WTC11 (cell line): ENCODE results near the gene ARFGAP2. TPM values are rescaled to one million over a fixed set of nuclear protein-coding genes. Genes with fewer than 3 reads are reported as not detected.

Experiments used
- ATAC-seq: fragments of 200-7000 bp; cut with Tn5 transposase; 2 replicates; pipeline ENCODE4 v1.10.0; 2021; ENCODE audit warnings: mild to moderate bottlenecking, moderate library complexity
- CTCF ChIA-PET: fragments of 300-600 bp; sonication (Branson Sonifier 250); formaldehyde crosslinking; loops from one replicate; lab custom pipeline; 2021; ENCODE audit warnings: antibody characterized with exemption; lab: Charles Lee
- POLR2A ChIA-PET: fragments of 350-600 bp; sonication (Branson Sonifier 250); formaldehyde crosslinking; loops from one replicate; lab custom pipeline; 2021; ENCODE audit warnings: antibody characterized with exemption; lab: Charles Lee
- DNase-seq: peaks from one replicate; pipeline ENCODE4 v3.0.0; 2021; ENCODE audit warnings: low spot score
- H3K27ac Mint-ChIP-seq: 2 replicates; pipeline ENCODE4 v1.8.0; 2021; ENCODE audit warnings: mixed read lengths
- H3K27me3 Mint-ChIP-seq: 2 replicates; pipeline ENCODE4 v1.8.0; 2021; ENCODE audit warnings: low read depth, mild to moderate bottlenecking, moderate library complexity, mixed read lengths
- H3K36me3 Mint-ChIP-seq: 2 replicates; pipeline ENCODE4 v1.8.0; 2021; ENCODE audit warnings: mixed read lengths
- H3K4me1 Mint-ChIP-seq: 2 replicates; pipeline ENCODE4 v1.8.0; 2022; ENCODE audit warnings: mixed read lengths
- H3K4me3 Mint-ChIP-seq: 2 replicates; pipeline ENCODE4 v1.8.0; 2021; ENCODE audit warnings: mild to moderate bottlenecking, moderate library complexity, mixed read lengths
- H3K9me3 Mint-ChIP-seq: 2 replicates; pipeline ENCODE4 v1.8.0; 2021; ENCODE audit warnings: mixed read lengths
- ATF1 ChIP-seq: sonication (generic); formaldehyde crosslinking; IDR thresholded peaks from 2 replicates; pipeline ENCODE4 v1.8.1; 2023; ENCODE audit warnings: mild to moderate bottlenecking, moderate library complexity, missing genetic modification reagents
- CTCF ChIP-seq: fragments of 200-600 bp; IDR thresholded peaks from 2 replicates; pipeline ENCODE4 v1.8.0; 2022; ENCODE audit warnings: antibody characterized with exemption
- ELF4 ChIP-seq: sonication (generic); formaldehyde crosslinking; IDR thresholded peaks from 2 replicates; pipeline ENCODE4 v1.8.1; 2022; ENCODE audit warnings: low read depth, mild to moderate bottlenecking, moderate library complexity, missing genetic modification reagents
- ESRRA ChIP-seq: sonication (generic); formaldehyde crosslinking; IDR thresholded peaks from 2 replicates; pipeline ENCODE4 v1.8.1; 2022; ENCODE audit warnings: mild to moderate bottlenecking, missing genetic modification reagents, borderline replicate concordance
- FOXJ3 ChIP-seq: sonication (generic); formaldehyde crosslinking; IDR thresholded peaks from 2 replicates; pipeline ENCODE4 v1.9.0; 2021; ENCODE audit warnings: missing genetic modification reagents, mild to moderate bottlenecking, borderline replicate concordance
- HMGA2 ChIP-seq: fragments of 250-450 bp; sonication (Bioruptor Pico); IDR thresholded peaks from 2 replicates; pipeline ENCODE4 v1.4.0; 2021; ENCODE audit warnings: mild to moderate bottlenecking, moderate library complexity
- IRF1 ChIP-seq: sonication (generic); formaldehyde crosslinking; IDR thresholded peaks from 2 replicates; pipeline ENCODE4 v1.8.0; 2023; ENCODE audit warnings: missing genetic modification reagents
- JAZF1 ChIP-seq: fragments of 250-450 bp; sonication (Bioruptor Pico); IDR thresholded peaks from 2 replicates; pipeline ENCODE4 v1.9.0; 2021; ENCODE audit warnings: moderate library complexity, mild to moderate bottlenecking, inconsistent platforms
- MYBL2 ChIP-seq: sonication (generic); formaldehyde crosslinking; IDR thresholded peaks from 2 replicates; pipeline ENCODE4 v1.8.1; 2023; ENCODE audit warnings: mild to moderate bottlenecking, moderate library complexity, missing genetic modification reagents
- NR1H2 ChIP-seq: sonication (generic); formaldehyde crosslinking; IDR thresholded peaks from 2 replicates; pipeline ENCODE4 v1.9.0; 2021; ENCODE audit warnings: mild to moderate bottlenecking, moderate library complexity, missing genetic modification reagents
- NR3C1 ChIP-seq: sonication (generic); formaldehyde crosslinking; conservative IDR thresholded peaks from 2 replicates; pipeline ENCODE4 v1.8.1; 2023; ENCODE audit warnings: low read depth, mild to moderate bottlenecking, missing genetic modification reagents
- RELA ChIP-seq: sonication (generic); formaldehyde crosslinking; IDR thresholded peaks from 2 replicates; pipeline ENCODE4 v1.8.1; 2022; ENCODE audit warnings: missing genetic modification reagents, mild to moderate bottlenecking, borderline replicate concordance
- TEAD4 ChIP-seq: sonication (generic); formaldehyde crosslinking; IDR thresholded peaks from 2 replicates; pipeline ENCODE4 v1.8.0; 2022; ENCODE audit warnings: mild to moderate bottlenecking, missing genetic modification reagents
- USF1 ChIP-seq: sonication (generic); formaldehyde crosslinking; IDR thresholded peaks from 2 replicates; pipeline ENCODE4 v1.8.0; 2022; ENCODE audit warnings: mild to moderate bottlenecking, missing genetic modification reagents
- ZNF121 ChIP-seq: sonication (generic); formaldehyde crosslinking; IDR thresholded peaks from 2 replicates; pipeline ENCODE4 v1.8.0; 2023; ENCODE audit warnings: missing genetic modification reagents
- ZNF219 ChIP-seq: sonication (generic); formaldehyde crosslinking; IDR thresholded peaks from 2 replicates; pipeline ENCODE4 v1.8.0; 2023; ENCODE audit warnings: missing genetic modification reagents, mild to moderate bottlenecking, borderline replicate concordance
- ZNF317 ChIP-seq: sonication (generic); formaldehyde crosslinking; IDR thresholded peaks from 2 replicates; pipeline ENCODE4 v1.8.1; 2023; ENCODE audit warnings: low read depth, mild to moderate bottlenecking, moderate library complexity, missing genetic modification reagents, borderline replicate concordance
- ZNF423 ChIP-seq: fragments of 250-450 bp; sonication (Bioruptor Pico); IDR thresholded peaks from 2 replicates; pipeline ENCODE4 v2.1.2; 2022; ENCODE audit warnings: mild to moderate bottlenecking, moderate library complexity
- total RNA-seq: library from RNA; stranded (reverse); gene quantifications from 3 replicates; pipeline ENCODE4 v1.2.3, GENCODE V29; 2021

Gene ARFGAP2
- total RNA-seq, 1 experiment from 2014 or later = 73.0 TPM

GRCh38 chr11:47179655-47179991, 2.9 kb upstream of the ARFGAP2 start:
- H3K4me1 Mint-ChIP-seq = peaks cover 20% of the 10 kb centered on the region
- peaks cover 8% of the 10 kb centered on the region; the same call in 1 of the 2 replicates for H3K36me3 Mint-ChIP-seq
- no peaks in the 10 kb centered on the region for H3K27me3 Mint-ChIP-seq
- ATAC-seq (peak; percentile 29), DNase-seq (peak; percentile 72)
- H3K27ac Mint-ChIP-seq = peak overlapping the region; percentile 78
- H3K4me3 Mint-ChIP-seq = no peak overlapping the region
- ChIA-PET POLR2A (interaction anchor here (0.8 to 2.9 kb wide), 3 partner anchors 35 to 267 kb away, joined by 3 to 18 read pairs (median 3); partner anchors contain the start of gene DDB2), CTCF (interaction anchor here (0.5 to 5.7 kb wide), 20 partner anchors 8 to 479 kb away, joined by 3 to 93 read pairs (median 4); partner anchors contain the start of genes ACP2, DDB2, NR1H3 and PSMC3)
- TF ChIP-seq CTCF (peak; percentile 44), ZNF219 (CRISPR knock-in tag) (no peak), NR3C1 (no peak)
- no peaks in the 10 kb centered on the region for H3K9me3 Mint-ChIP-seq

GRCh38 chr11:47178737-47179654, 2.3 kb upstream of the ARFGAP2 start:
- no peak for TF ChIP-seq ZNF423 (CRISPR knock-in tag)
- TF ChIP-seq JAZF1 (CRISPR knock-in tag) = no peak
- no peak for TF ChIP-seq ZNF121 (CRISPR knock-in tag)
- TF ChIP-seq ESRRA (CRISPR knock-in tag) = no peak
- Mint-ChIP-seq H3K27ac (peak overlapping the region; percentile 19; the same call in 1 of the 2 replicates), H3K9me3 (no peaks in the 10 kb centered on the region), H3K4me1 (peaks cover 16% of the 10 kb centered on the region), H3K4me3 (no peak overlapping the region), H3K27me3 (no peaks in the 10 kb centered on the region), H3K36me3 (peaks cover 6% of the 10 kb centered on the region; the same call in 1 of the 2 replicates)
- CTCF ChIA-PET = interaction anchor here (0.7 to 5.7 kb wide), 23 partner anchors 8 to 478 kb away, joined by 3 to 93 read pairs (median 4); partner anchors contain the start of genes ACP2, DDB2, NR1H3 and PACSIN3
- DNase-seq (no peak), ATAC-seq (no peak)
- POLR2A ChIA-PET = interaction anchor here (0.6 to 2.9 kb wide), 5 partner anchors 8 to 266 kb away, joined by 3 to 18 read pairs (median 4); partner anchors contain the start of gene DDB2

- CTCF ChIA-PET = interaction anchor here (0.8 to 5.7 kb wide), 14 partner anchors 9 to 443 kb away, joined by 3 to 93 read pairs (median 4); partner anchors contain the start of genes ACP2, DDB2, NR1H3 and PACSIN3
Observed at GRCh38 chr11:47178316-47178715, 1.6 kb upstream of the ARFGAP2 start.

More at GRCh38 chr11:47178316-47178715, 1.6 kb upstream of the ARFGAP2 start:
- Mint-ChIP-seq H3K4me1 (peaks cover 16% of the 10 kb centered on the region), H3K27me3 (no peaks in the 10 kb centered on the region)
- POLR2A ChIA-PET = interaction anchor here (0.6 to 2.9 kb wide), 4 partner anchors 9 to 36 kb away, joined by 3 to 18 read pairs (median 7); partner anchors contain the start of gene DDB2
- ATAC-seq = no peak
- no peak for TF ChIP-seq TEAD4
- TF ChIP-seq ATF1 (CRISPR knock-in tag) = no peak
- TF ChIP-seq HMGA2 (CRISPR knock-in tag) = no peak
- no peak for TF ChIP-seq USF1 (CRISPR knock-in tag)
- no peak for TF ChIP-seq IRF1
- no peak for TF ChIP-seq ELF4 (CRISPR knock-in tag)
- no peak for TF ChIP-seq FOXJ3 (CRISPR knock-in tag)
- TF ChIP-seq ZNF317 (CRISPR knock-in tag) = no peak
- TF ChIP-seq ZNF423 (CRISPR knock-in tag) = no peak
- no peak for TF ChIP-seq RELA
- no peak for TF ChIP-seq NR1H2 (CRISPR knock-in tag)
- TF ChIP-seq MYBL2 (CRISPR knock-in tag) = no peak
- no peak for TF ChIP-seq ESRRA (CRISPR knock-in tag)
- TF ChIP-seq, all 79 proteins: peak for 0
- H3K27ac Mint-ChIP-seq = no peak overlapping the region
- peaks cover 13% of the 10 kb centered on the region; the same call in 1 of the 2 replicates for H3K36me3 Mint-ChIP-seq
- H3K4me3 Mint-ChIP-seq = no peak overlapping the region
- DNase-seq = no peak
- no peaks in the 10 kb centered on the region for H3K9me3 Mint-ChIP-seq
